GM21526 (cell line): Measurements from ENCODE around the gene NUP98.
A peak's percentile ranks its signal among the peaks of the same experiment; 100 is the strongest.
"Not testable (repeated sequence)": the region's sequence is repeated elsewhere in the genome, so short reads cannot be mapped to it uniquely, and the experiment has no call there.

ENCODE experiments used
- ATAC-seq: cut with Tn5 transposase; IDR thresholded peaks from one replicate; pipeline ENCODE4 v1.9.1; 2021; ENCODE audit warnings: moderate library complexity; ENCODE audit not compliant: unreplicated experiment, low FRiP score

The NUP98 gene

DNA sequence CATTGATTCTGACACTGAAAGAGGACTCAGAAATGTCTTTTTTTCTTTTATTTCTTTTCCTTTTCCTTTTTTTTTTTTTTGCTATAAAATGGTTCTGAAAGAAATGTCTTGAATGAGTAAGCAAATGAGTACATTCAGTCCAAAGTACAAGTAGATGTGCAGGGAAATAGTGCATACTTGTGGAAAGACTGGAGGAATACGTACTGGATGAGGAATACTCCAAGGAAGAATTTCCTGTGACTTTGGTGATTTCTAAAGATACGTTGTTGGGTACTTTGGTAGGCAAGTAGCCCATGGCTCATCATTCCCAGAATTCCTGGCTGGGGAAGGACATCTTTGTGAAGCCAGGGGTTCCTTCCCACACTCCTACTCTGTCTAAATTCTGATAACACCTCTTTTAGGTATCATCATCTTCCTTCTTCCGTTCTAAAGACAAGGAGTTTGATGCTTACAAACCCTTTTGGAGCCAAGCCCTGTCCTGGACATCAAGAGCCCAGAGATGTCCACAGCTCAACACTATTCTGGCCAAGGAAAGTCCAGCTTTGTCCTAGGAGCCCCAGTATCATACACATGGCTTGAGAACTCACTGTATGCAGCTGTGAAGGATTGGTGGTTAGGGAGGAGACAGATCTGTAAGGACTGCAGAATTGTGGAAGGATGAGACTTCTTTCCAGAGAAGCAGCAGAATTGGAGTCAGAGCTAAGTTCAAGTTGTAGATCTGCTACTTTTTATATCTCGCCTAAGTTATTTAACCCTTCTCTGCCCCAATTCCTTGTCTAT, 4.8 kb upstream of the NUP98 start:
- ATAC-seq = no peak

- ATAC-seq = no peak
Measured at GRCh38 chr11:3799873-3800272, 2.5 kb upstream of the NUP98 start.

DNA sequence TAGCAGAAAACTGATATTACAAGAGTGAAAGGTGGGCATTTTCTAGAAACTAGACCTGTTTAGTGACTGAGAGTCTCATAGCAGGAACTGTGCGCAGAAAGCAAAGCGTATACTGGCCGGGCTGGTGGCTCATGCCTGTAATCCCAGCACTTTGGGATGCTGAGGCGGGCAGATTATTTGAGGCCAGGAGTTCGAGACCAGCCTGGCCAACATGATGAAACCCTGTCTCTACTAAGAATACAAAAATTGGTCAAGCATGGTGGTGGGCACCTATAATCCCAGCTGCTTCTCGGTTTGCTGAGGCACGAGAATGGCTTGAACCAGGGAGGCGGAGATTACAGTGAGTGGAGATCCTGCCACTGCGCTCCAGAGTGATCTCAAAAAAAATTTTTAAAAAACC, 1.8 kb upstream of the NUP98 start:
- ATAC-seq = no peak

- peak; percentile 34 for ATAC-seq
Measured at GRCh38 chr11:3796801-3797328, 489 bp downstream of the NUP98 start.

DNA sequence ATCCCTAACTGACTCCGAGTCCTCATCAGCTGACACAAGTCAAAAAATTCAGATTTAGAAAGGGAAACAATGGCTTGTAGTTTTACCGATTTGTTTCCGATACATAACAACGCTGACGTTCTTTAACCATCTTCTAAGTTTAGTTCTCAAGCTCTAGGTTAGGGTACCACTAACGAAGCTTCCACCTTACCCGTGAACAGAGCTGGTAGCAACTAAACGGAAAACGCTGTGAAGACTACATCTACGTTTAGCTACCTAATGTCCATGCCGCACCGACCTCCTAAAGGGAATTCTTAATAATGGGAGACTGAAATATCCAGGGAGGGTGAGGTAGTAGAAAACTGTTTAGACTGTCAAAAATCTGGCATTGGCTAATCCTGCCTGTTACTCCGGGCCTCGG, 1.0 kb downstream of the NUP98 start:
- no peak for ATAC-seq

GRCh38 chr11:3796002-3796311, 1.4 kb downstream of the NUP98 start:
- no peak for ATAC-seq

DNA sequence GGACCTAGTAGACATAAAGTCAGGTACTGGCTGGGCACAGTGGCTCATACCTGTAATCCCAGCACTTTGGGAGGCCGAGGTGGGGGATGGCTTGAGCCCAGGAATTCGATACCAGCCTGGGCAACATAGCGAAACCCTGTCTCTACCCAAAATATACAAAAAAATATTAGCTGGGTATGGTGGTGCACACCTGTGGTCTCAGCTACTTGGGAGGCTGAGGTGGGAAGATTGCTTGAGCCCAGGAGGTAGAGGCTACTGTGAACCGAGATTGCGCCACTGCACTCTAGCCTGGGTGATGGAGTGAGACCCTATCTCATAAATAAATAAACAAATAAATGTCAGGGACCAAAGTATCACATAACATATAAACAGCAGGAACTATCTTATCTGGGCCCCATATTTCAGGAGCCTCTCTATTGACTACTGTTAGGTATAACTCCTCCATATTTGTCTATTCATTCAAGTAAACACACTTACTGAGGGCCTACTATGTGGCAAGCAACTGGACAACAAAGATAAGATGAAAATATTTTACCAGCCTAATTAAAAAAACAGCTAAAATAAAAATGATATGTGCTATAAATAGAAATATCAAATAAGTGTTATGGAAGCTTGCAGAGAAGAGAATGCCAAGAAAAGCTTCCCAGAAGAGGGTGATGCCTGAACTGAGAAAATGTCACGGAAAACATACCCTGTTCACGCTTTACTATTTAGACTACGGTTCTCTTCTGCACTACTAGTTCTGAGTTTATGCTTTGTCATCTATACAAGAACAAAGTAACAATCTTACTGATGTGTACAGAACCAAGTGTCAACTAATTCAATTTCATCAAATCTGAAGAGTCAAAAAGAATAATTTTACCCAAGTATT, 2.0 kb downstream of the NUP98 start:
- ATAC-seq = no peak

DNA sequence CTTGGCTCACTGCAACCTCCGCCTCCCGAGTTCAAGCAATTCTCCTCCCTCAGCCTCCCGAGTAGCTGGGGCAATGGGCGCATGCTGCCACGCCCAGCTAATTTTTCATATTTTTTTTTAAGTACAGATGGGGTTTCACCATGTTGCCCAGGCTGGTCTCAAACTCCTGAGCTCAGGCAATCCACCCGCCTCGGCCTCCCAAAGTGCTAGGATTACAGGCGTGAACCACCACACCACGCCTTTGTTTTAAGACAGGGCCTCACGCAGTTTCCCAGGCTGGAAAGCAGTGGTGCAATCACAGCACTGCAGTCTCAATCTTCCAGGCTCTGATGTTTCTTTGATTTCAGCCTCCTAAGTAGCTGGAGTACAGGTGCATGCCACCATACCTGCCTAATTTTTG, 3.0 kb downstream of the NUP98 start:
- not testable (repeated sequence) for ATAC-seq

GRCh38 chr11:3786781-3787428, 10.4 kb downstream of the NUP98 start:
- no peak for ATAC-seq

GRCh38 chr11:3783611-3784010, 13.7 kb downstream of the NUP98 start:
- no peak for ATAC-seq

GRCh38 chr11:3782963-3783362, 14.4 kb downstream of the NUP98 start:
- ATAC-seq = no peak

- ATAC-seq = no peak
Measured at GRCh38 chr11:3781423-3781822, 15.9 kb downstream of the NUP98 start.

GRCh38 chr11:3775736-3776406, 21.5 kb downstream of the NUP98 start:
- no peak for ATAC-seq

DNA sequence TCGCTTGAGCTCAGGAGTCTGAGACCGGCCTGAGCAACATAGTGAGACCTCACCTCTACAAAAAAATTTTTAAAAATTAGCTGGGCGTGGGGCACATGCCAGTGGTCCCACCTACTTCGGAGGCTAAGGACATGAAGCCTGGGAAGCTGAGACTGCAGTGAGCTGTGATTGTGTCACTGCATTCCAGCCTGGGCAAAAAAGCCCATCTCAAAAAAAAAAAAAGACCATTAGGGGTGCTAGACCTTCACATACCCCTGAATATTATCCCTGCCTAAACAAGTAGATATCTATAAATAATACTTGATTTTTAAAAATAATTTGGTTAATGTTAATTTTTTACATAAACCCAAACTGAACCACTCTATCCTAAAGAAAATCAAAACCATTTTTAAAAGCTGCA, 24.2 kb downstream of the NUP98 start:
- ATAC-seq = no peak

- ATAC-seq = no peak
Measured at GRCh38 chr11:3767536-3767935, 29.8 kb downstream of the NUP98 start.

- ATAC-seq = not testable (repeated sequence)
Measured at GRCh38 chr11:3766836-3767235, 30.5 kb downstream of the NUP98 start.

- no peak for ATAC-seq
Measured at GRCh38 chr11:3764266-3764665, 33.1 kb downstream of the NUP98 start.

DNA sequence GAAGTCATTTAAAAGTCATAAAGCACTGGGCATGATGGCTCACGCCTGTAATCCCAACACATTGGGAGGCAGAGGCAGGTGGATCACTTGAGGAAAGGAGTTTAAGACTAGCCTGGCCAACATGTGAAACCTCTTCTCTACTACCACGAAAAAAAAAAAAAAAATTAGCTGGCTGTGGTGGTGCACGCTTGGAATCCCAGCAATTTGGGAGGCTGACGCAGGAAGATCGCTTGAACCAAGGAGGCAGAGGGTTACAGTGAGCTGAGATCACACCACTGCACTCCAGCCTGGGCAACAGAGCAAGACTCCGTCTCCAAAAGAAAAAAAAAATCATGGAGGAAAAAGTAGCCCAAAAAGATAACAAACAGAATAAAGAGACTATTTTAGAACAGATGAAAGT, 42.2 kb downstream of the NUP98 start:
- ATAC-seq = no peak

DNA sequence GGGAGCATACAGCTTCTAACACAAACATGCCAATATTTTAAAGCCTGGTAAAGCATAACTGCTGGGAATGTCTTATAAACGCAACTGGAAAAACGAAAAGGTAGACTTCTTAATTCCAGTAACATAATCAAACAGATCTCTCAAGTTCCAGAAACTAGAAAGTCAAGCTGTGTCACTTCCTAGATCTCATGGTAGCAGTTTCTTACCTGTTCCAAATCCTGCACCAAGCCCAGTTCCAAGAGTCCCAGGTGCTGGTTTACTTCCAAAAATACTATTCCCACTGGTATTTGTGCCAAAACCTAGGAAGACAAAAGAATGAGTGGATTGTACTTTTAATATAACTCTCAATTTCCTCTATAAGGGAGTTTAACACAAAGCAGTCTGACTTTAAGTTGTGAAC, 44.2 kb downstream of the NUP98 start:
- no peak for ATAC-seq

DNA sequence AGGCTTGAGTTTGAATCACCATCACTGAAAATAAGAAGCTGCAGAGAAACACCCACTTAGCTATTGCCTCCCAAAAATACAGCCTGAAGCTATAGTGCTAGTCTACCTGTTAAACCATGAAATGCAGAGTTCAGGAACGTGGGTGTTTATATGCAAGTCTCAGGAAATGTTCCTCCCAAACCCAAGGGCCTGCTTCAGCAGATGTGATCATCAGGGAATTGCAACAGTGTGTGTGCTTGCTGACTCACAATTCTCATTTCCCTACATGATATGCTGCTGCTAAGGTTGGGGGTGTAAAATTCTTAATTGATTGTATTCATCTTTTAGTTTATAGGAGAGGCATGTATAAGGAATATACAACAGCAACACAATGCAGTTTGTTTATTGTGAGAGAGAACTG, 49.6 kb downstream of the NUP98 start:
- ATAC-seq = no peak

- ATAC-seq = no peak
Measured at GRCh38 chr11:3745161-3745560, 52.2 kb downstream of the NUP98 start.
